DOHH2 (cell line): ENCODE measurements around the gene PCAT7.

Source experiments
- CTCF ChIP-seq: fragments of 200-600 bp; sonication (generic); IDR thresholded peaks from one replicate; pipeline ENCODE4 v1.5.1; 2014; ENCODE audit warnings: antibody characterized with exemption, mild to moderate bottlenecking, low read depth, low read length; ENCODE audit not compliant: poor library complexity, severe bottlenecking
- EZH2phosphoT487 ChIP-seq: fragments of 200-600 bp; sonication (generic); IDR thresholded peaks from 2 replicates; pipeline ENCODE4 v1.6.1; 2017; ENCODE audit warnings: borderline replicate concordance, mild to moderate bottlenecking, antibody characterized with exemption, low read length, moderate library complexity, mixed read lengths

- TF ChIP-seq CTCF (no peak), EZH2phosphoT487 (no peak)
Measured at GRCh38 chr9:94514722-94515121, 40.2 kb upstream of the PCAT7 start.
